ENCODE data around the gene IFT80. TPM values are rescaled to one million over a fixed set of nuclear protein-coding genes. Genes with fewer than 3 reads are reported as not detected.
"Not testable (repeated sequence)": the region's sequence is repeated elsewhere in the genome, so short reads cannot be mapped to it uniquely, and the experiment has no call there.

Gene IFT80
- total RNA-seq, 2 experiments from 2014 or later = 9.3 to 9.9 TPM

DNA sequence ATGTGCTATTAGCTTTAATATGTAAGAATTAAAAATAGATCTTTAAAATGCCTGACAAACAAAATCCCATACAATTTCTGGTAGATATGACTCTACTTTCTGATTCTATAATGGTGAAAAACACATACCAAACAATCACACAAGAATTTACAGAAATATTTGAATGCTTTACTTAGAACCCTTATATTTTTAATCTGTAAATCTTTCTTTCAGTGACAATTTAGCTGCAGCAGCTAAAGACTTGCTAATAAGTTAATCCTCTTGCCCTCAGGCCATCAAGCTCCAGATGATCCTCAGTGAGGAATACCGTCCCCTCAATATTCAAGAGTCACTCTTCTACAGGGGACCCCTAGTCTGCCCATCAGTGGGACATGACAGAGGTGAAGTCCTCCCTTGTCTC, 118.2 kb downstream of the IFT80 start:
- CTCF ChIA-PET = interaction anchor here (0.6 kb wide), 1 partner anchor 754 kb away, joined by 4 read pairs; no protein-coding TSS in a partner anchor
- H3K36me3 Mint-ChIP-seq (ENCODE audit: low read depth) = peaks cover 20% of the 10 kb centered on the region
- H3K27ac Mint-ChIP-seq = no peak overlapping the region
- no peak for DNase-seq
- H3K4me3 Mint-ChIP-seq = no peak overlapping the region
- no peaks in the 10 kb centered on the region for H3K4me1 Mint-ChIP-seq (ENCODE audit: low read depth)
- no peaks in the 10 kb centered on the region for H3K27me3 Mint-ChIP-seq (ENCODE audit: low read depth)
- intact Hi-C loops (cut with micrococcal nuclease) = no loop called here
- no peaks in the 10 kb centered on the region for H3K9me3 Mint-ChIP-seq

DNA sequence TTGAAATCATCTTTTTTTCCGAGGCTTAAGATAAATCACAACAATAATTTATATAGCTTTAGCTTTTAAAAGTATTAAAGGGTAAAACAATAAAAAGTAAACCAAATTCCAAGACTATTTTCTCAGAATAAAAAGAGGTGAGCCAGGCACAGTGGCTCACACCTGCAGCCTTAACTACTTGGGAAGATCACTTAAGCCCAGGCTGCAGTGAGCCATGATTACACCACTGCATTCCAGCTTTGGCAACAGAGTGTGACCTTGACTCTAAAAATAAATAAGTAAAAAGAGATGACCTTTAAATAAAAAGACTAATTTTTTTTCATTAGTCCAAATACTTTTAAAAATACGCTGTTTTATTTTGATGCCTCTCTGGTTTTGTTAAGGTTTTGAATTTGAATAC, 119.4 kb downstream of the IFT80 start:
- Mint-ChIP-seq H3K27me3 (ENCODE audit: low read depth) (no peaks in the 10 kb centered on the region), H3K9me3 (no peaks in the 10 kb centered on the region), H3K27ac (no peak overlapping the region), H3K36me3 (ENCODE audit: low read depth) (peaks cover 20% of the 10 kb centered on the region), H3K4me3 (no peak overlapping the region), H3K4me1 (ENCODE audit: low read depth) (no peaks in the 10 kb centered on the region)
- CTCF ChIA-PET = interaction anchor here (0.6 kb wide), 1 partner anchor 317 kb away, joined by 6 read pairs; no protein-coding TSS in a partner anchor
- intact Hi-C loops (cut with micrococcal nuclease) = no loop called here
- DNase-seq = no peak

DNA sequence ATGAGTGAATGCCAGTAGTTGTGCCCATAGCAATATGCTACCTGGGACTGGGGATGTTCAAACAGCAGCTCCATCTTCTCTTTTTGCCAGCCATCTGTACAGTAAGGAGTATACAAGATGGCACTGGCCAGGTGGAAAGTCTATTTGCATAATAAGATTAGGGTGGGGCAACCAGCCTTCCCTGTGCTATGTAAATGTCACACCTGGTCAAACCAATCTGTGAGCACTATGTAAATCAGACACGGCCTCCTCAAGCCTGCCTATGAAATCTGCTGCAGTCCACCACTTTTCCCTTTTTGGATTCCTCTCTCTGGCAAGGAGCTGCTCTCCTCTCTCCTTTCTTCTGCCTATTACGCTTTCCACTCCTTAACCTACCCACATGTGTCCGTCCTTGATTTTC, 120.8 kb downstream of the IFT80 start:
- no peak overlapping the region for H3K4me3 Mint-ChIP-seq
- no peaks in the 10 kb centered on the region for H3K9me3 Mint-ChIP-seq
- CTCF ChIA-PET = interaction anchor here (0.6 kb wide), 1 partner anchor 73 kb away, joined by 3 read pairs; no protein-coding TSS in a partner anchor
- no peaks in the 10 kb centered on the region for H3K4me1 Mint-ChIP-seq (ENCODE audit: low read depth)
- intact Hi-C loops (cut with micrococcal nuclease) = no loop called here
- H3K27me3 Mint-ChIP-seq (ENCODE audit: low read depth) = no peaks in the 10 kb centered on the region
- DNase-seq = no peak
- H3K27ac Mint-ChIP-seq = no peak overlapping the region
- peaks cover 30% of the 10 kb centered on the region for H3K36me3 Mint-ChIP-seq (ENCODE audit: low read depth)

- peaks cover 21% of the 10 kb centered on the region for H3K36me3 Mint-ChIP-seq (ENCODE audit: low read depth)
- CTCF ChIA-PET = no interaction called here
- intact Hi-C loops (cut with micrococcal nuclease) = no loop called here
- no peak overlapping the region for H3K4me3 Mint-ChIP-seq
- DNase-seq = no peak
- no peaks in the 10 kb centered on the region for H3K9me3 Mint-ChIP-seq
- no peaks in the 10 kb centered on the region for H3K27me3 Mint-ChIP-seq (ENCODE audit: low read depth)
- no peak overlapping the region for H3K27ac Mint-ChIP-seq
- H3K4me1 Mint-ChIP-seq (ENCODE audit: low read depth) = no peaks in the 10 kb centered on the region
Measured at GRCh38 chr3:160265088-160265487, 133.9 kb downstream of the IFT80 start.

DNA sequence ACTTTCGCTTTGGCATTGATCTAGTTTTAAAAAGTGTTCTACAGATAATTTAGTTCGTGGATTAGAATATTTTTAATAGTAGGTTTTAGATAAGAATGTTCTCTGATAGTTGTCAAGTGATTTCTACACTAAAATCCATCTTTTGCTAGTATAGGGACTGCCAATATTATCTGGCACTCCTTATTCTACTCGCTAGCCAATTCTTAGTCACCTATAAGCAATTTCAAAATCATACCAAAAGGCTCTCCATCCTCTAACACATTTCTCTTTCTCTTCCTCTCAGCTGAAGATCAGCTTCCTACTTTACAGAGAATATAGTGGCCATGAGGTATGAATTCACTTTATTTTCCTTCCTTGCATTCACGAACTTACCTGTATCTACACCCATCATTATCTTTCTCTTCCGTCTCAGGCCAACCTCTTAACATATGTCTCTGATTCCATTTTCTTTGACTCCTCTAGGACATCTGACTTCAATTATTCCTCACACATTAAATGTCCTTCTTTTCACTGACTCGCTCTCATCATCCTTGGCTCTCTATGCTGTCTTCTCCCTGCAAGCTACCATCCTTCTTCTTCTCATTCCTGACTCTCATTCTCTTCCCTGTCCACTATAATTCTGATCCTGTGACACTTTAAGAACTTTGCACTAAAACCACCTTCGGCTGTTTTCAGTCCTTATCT, 138.3 kb downstream of the IFT80 start:
- no peak for DNase-seq
- Mint-ChIP-seq H3K9me3 (no peaks in the 10 kb centered on the region), H3K4me1 (ENCODE audit: low read depth) (no peaks in the 10 kb centered on the region), H3K4me3 (no peak overlapping the region), H3K36me3 (ENCODE audit: low read depth) (peaks cover 18% of the 10 kb centered on the region), H3K27me3 (ENCODE audit: low read depth) (no peaks in the 10 kb centered on the region), H3K27ac (no peak overlapping the region)
- intact Hi-C loops (cut with micrococcal nuclease) = no loop called here
- CTCF ChIA-PET = no interaction called here

DNA sequence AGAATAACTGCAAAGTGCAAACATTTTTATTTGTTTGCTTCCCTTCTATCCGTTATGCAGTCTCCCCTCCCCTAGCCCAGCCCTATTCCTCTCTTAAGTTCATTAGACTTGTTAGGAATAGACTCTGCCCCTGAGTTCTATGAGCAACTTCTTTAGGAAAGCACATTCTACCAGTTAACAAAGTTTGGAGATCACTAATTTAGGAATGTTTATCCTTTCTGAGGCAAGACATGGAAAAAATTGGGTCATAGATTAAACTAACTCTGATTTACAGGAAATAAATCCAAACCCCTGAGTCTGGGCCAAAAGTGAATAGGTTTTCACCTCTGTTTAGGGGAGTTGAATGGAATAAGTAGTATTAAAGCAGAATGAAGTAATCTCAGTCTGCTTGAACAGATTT, 139.4 kb downstream of the IFT80 start:
- H3K9me3 Mint-ChIP-seq = no peaks in the 10 kb centered on the region
- CTCF ChIA-PET = no interaction called here
- no peaks in the 10 kb centered on the region for H3K27me3 Mint-ChIP-seq (ENCODE audit: low read depth)
- H3K27ac Mint-ChIP-seq = no peak overlapping the region
- DNase-seq = no peak
- intact Hi-C loops (cut with micrococcal nuclease) = no loop called here
- no peaks in the 10 kb centered on the region for H3K4me1 Mint-ChIP-seq (ENCODE audit: low read depth)
- no peak overlapping the region for H3K4me3 Mint-ChIP-seq
- peaks cover 13% of the 10 kb centered on the region for H3K36me3 Mint-ChIP-seq (ENCODE audit: low read depth)

DNA sequence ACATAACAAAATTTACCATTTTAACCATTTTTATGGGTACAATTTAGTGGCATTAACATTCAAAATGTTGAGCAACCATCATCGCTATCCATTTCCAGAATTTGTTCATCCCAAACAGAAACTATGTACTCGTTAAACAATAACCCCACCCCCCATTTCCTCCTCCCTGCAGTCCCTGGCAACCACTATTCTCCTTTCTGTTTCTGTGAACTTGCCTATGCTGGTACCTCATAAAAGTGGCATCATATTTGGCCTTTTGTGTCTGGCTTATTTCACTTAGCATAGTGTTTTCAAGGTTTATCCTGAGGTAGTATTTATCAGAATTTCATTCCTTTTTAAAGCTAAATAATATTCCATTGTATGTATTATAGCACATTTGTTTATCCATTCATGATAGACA, 141.4 kb downstream of the IFT80 start:
- H3K4me1 Mint-ChIP-seq (ENCODE audit: low read depth) = no peaks in the 10 kb centered on the region
- CTCF ChIA-PET = no interaction called here
- no peak overlapping the region for H3K4me3 Mint-ChIP-seq

DNA sequence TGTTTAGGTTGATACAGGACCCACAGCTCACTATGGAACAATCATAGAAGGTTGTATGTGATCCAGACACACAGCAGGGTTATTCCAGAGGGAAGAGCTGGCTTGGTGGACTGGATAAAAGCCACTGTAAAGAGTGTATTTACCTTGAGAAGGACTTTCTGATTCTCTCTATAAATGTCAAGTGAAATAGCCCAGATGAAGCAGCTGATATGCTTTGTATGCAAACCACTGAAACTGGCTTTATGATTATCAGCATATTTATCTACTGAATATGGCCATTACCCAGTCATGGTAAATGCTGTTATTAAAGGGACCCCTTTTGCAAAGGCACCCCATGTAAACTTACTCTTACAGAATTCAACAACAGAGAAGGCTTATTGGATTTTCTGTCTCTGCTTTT, 145.7 kb downstream of the IFT80 start:
- Mint-ChIP-seq H3K36me3 (ENCODE audit: low read depth) (peaks cover 4% of the 10 kb centered on the region), H3K27ac (no peak overlapping the region), H3K4me3 (no peak overlapping the region), H3K9me3 (no peaks in the 10 kb centered on the region), H3K27me3 (ENCODE audit: low read depth) (no peaks in the 10 kb centered on the region), H3K4me1 (ENCODE audit: low read depth) (no peaks in the 10 kb centered on the region)
- CTCF ChIA-PET = interaction anchor here (1.7 kb wide), 1 partner anchor 221 kb away, joined by 4 read pairs; no protein-coding TSS in a partner anchor
- intact Hi-C loops (cut with micrococcal nuclease) = no loop called here
- no peak for DNase-seq

More for the DNA sequence above, 141.4 kb downstream of the IFT80 start:
- DNase-seq = no peak
- H3K27me3 Mint-ChIP-seq (ENCODE audit: low read depth) = no peaks in the 10 kb centered on the region
- peaks cover 13% of the 10 kb centered on the region for H3K36me3 Mint-ChIP-seq (ENCODE audit: low read depth)
- H3K9me3 Mint-ChIP-seq = no peaks in the 10 kb centered on the region
- intact Hi-C loops (cut with micrococcal nuclease) = no loop called here
- H3K27ac Mint-ChIP-seq = no peak overlapping the region

- H3K9me3 Mint-ChIP-seq = peaks cover 5% of the 10 kb centered on the region
- no peak overlapping the region for H3K27ac Mint-ChIP-seq
- H3K36me3 Mint-ChIP-seq (ENCODE audit: low read depth) = peaks cover 2% of the 10 kb centered on the region
- no peak overlapping the region for H3K4me3 Mint-ChIP-seq
- CTCF ChIA-PET = no interaction called here
- intact Hi-C loops (cut with micrococcal nuclease) = no loop called here
- DNase-seq = no peak
- H3K4me1 Mint-ChIP-seq (ENCODE audit: low read depth) = no peaks in the 10 kb centered on the region
- peaks cover 4% of the 10 kb centered on the region for H3K27me3 Mint-ChIP-seq (ENCODE audit: low read depth)
Measured at GRCh38 chr3:160247766-160248165, 151.3 kb downstream of the IFT80 start.

DNA sequence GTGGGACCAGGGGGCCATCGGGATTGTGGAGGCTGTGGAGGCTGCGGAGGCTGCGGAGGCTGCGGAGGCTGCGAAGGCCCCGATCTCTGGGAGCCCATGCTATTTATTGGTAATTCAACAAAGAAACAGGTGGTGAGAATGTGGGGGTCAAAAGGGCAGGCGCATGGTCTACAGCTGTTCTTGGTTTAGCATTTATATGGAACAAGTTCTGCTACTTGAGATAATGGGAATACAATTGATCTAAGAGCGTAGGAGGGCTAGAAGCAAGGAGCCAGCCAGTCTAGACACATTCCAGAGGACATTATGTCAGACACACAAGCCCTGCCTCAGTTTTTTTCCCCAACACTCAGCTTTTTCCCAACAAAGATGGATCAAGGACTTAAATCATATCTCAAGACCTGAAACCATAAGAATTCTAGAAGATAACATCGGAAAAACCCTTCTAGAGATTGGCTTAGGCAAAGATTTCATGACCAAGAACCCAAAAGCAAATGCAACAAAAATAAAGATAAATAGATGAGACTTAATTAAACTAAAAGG, 153.7 kb downstream of the IFT80 start:
- H3K27me3 Mint-ChIP-seq (ENCODE audit: low read depth) = peaks cover 17% of the 10 kb centered on the region
- no peak for DNase-seq
- H3K36me3 Mint-ChIP-seq (ENCODE audit: low read depth) = peaks cover 2% of the 10 kb centered on the region
- no peak overlapping the region for H3K4me3 Mint-ChIP-seq
- H3K27ac Mint-ChIP-seq = no peak overlapping the region
- H3K9me3 Mint-ChIP-seq = peaks cover 5% of the 10 kb centered on the region
- no peaks in the 10 kb centered on the region for H3K4me1 Mint-ChIP-seq (ENCODE audit: low read depth)
- intact Hi-C loops (cut with micrococcal nuclease) = no loop called here
- CTCF ChIA-PET = no interaction called here

GRCh38 chr3:160240719-160241118, 158.3 kb downstream of the IFT80 start:
- H3K27ac Mint-ChIP-seq; H3K9me3 Mint-ChIP-seq; intact Hi-C loops (cut with micrococcal nuclease); H3K4me3 Mint-ChIP-seq; CTCF ChIA-PET; DNase-seq; H3K4me1 Mint-ChIP-seq (ENCODE audit: low read depth); H3K36me3 Mint-ChIP-seq (ENCODE audit: low read depth): not testable (repeated sequence)
- H3K27me3 Mint-ChIP-seq (ENCODE audit: low read depth) = peaks cover 29% of the 10 kb centered on the region

DNA sequence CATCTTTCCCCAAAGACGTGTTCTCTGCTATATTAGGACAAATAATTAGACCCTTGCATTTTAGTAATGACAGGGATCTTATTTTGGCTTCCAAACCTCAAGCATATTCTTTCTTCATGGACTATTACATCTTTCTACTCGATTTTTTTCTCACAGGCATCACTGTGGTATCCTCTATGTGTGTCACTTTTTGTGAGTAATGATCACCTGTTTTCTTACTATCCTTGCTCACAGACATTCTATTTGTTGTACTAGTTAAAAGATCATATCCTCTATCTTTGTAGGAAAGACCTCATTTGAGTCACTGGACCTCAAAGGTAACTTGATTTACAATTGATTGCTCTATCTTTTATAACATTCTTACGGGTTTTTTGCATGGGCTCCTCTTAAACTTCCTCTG, 167.0 kb downstream of the IFT80 start:
- Mint-ChIP-seq H3K36me3 (ENCODE audit: low read depth) (no peaks in the 10 kb centered on the region), H3K4me1 (ENCODE audit: low read depth) (no peaks in the 10 kb centered on the region), H3K9me3 (no peaks in the 10 kb centered on the region), H3K4me3 (no peak overlapping the region), H3K27me3 (ENCODE audit: low read depth) (peaks cover 28% of the 10 kb centered on the region), H3K27ac (no peak overlapping the region)
- no peak for DNase-seq
- CTCF ChIA-PET = no interaction called here
- intact Hi-C loops (cut with micrococcal nuclease) = no loop called here

DNA sequence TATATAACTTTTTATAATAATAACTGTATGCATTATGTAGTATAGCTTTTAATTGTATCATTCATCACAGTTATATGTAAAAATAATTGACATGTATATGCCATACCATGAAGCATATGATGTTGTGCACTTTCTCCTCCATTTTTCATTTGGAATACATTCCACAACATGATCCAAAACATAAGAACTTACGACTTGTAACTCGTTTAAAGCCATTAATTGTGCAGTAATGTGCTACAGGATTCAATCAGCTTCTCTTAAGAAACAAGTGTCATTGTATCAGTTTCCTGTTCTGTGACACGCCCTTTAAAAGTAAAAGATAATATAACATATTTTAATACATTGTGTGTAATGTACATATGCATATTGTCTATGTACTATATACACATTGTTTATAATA, 171.6 kb downstream of the IFT80 start:
- Mint-ChIP-seq H3K36me3 (ENCODE audit: low read depth) (no peaks in the 10 kb centered on the region), H3K27ac (no peak overlapping the region), H3K9me3 (no peaks in the 10 kb centered on the region), H3K4me3 (no peak overlapping the region), H3K4me1 (ENCODE audit: low read depth) (peaks cover 9% of the 10 kb centered on the region), H3K27me3 (ENCODE audit: low read depth) (peaks cover 42% of the 10 kb centered on the region)
- CTCF ChIA-PET = no interaction called here
- DNase-seq = no peak
- intact Hi-C loops (cut with micrococcal nuclease) = loop anchor here (5.0 kb wide), 2 partner anchors 170 to 530 kb away; partner anchors contain the start of genes IFT80, PPM1L and SMC4
